A673 (cell line): ENCODE measurements around the gene TBCA. TPM values are rescaled to one million over a fixed set of nuclear protein-coding genes. Genes with fewer than 3 reads are reported as not detected.
"Not testable (repeated sequence)": the region's sequence is repeated elsewhere in the genome, so short reads cannot be mapped to it uniquely, and the experiment has no call there.

ENCODE experiments used
- BruUV-seq: library from RNA; stranded (reverse); fragments of 400-500 nt; replicated peaks from 2 replicates; lab custom pipeline; 2021; lab: Mats Ljungman, UMichigan
- CTCF ChIA-PET: fragments of 300-600 bp; sonication (Branson Sonifier 250); formaldehyde crosslinking; loops from one replicate; lab custom pipeline; 2022; ENCODE audit warnings: antibody characterized with exemption; lab: Charles Lee
- POLR2A ChIA-PET: fragments of 300-600 bp; sonication (Branson Sonifier 250); formaldehyde crosslinking; loops from one replicate; lab custom pipeline; 2022; ENCODE audit warnings: antibody characterized with exemption; ENCODE audit not compliant: low non-redundant PET; lab: Charles Lee
- DNase-seq: peaks from one replicate; pipeline ENCODE4 v3.0.0-alpha.2; 2015; ENCODE audit warnings: low spot score
- H3K27ac ChIP-seq: fragments of 200-600 bp; sonication (generic); 2 replicates; pipeline ENCODE4 v1.5.1; 2016; ENCODE audit warnings: mixed run types, low read depth, mild to moderate bottlenecking, mixed read lengths, antibody characterized with exemption, low read length; ENCODE audit not compliant: poor library complexity, severe bottlenecking
- H3K27me3 ChIP-seq: fragments of 200-600 bp; sonication (generic); replicated peaks from 2 replicates; pipeline ENCODE4 v1.6.1; 2017; ENCODE audit warnings: mixed run types, low read depth, mild to moderate bottlenecking, mixed read lengths, antibody characterized with exemption, low read length; ENCODE audit not compliant: insufficient read depth, poor library complexity
- H3K36me3 ChIP-seq: fragments of 200-600 bp; sonication (generic); 2 replicates; pipeline ENCODE4 v1.6.1; 2016; ENCODE audit warnings: mixed run types, mild to moderate bottlenecking, mixed read lengths, antibody characterized with exemption, low read length; ENCODE audit not compliant: insufficient read depth, poor library complexity, severe bottlenecking
- H3K4me1 ChIP-seq: fragments of 200-600 bp; sonication (generic); 2 replicates; pipeline ENCODE4 v1.6.1; 2017; ENCODE audit warnings: mixed run types, mild to moderate bottlenecking, mixed read lengths, antibody characterized with exemption, low read length; ENCODE audit not compliant: insufficient read depth, poor library complexity, severe bottlenecking
- H3K4me3 ChIP-seq: fragments of 200-600 bp; sonication (generic); 2 replicates; pipeline ENCODE4 v1.5.1; 2016; ENCODE audit warnings: low read depth, mixed run types, mild to moderate bottlenecking, mixed read lengths, low read length; ENCODE audit not compliant: poor library complexity, severe bottlenecking
- H3K9me3 ChIP-seq: fragments of 200-600 bp; sonication (generic); 2 replicates; pipeline ENCODE4 v1.6.1; 2016; ENCODE audit warnings: mixed run types, low read depth, mild to moderate bottlenecking, mixed read lengths, antibody characterized with exemption, low read length; ENCODE audit not compliant: poor library complexity, severe bottlenecking
- CTCF ChIP-seq: fragments of 300-800, 200-600 bp; sonication (generic); conservative IDR thresholded peaks from 2 replicates; pipeline ENCODE4 v1.5.1; 2017; ENCODE audit warnings: low read depth, mild to moderate bottlenecking, antibody characterized with exemption, low read length, moderate library complexity, mixed read lengths
- EZH2 ChIP-seq: fragments of 200-600 bp; sonication (generic); IDR thresholded peaks from 2 replicates; pipeline ENCODE4 v1.6.1; 2017; ENCODE audit warnings: borderline replicate concordance, low read depth, mild to moderate bottlenecking, mixed read lengths, antibody characterized with exemption, low read length; ENCODE audit not compliant: poor library complexity, severe bottlenecking
- intact Hi-C: fragments of 100-400 bp; cut with micrococcal nuclease; formaldehyde crosslinking; loops from one replicate; pipeline ENCODE4 v1.10.0; 2022; ENCODE audit not compliant: unreplicated experiment
- total RNA-seq: library from RNA; stranded (reverse); gene quantifications from 2 replicates; pipeline ENCODE4 v1.2.3, GENCODE V29; 2021

The TBCA gene
- total RNA-seq, 1 experiment from 2014 or later = 297 TPM

- peak; percentile 22 for DNase-seq
- BruUV-seq = no TSS peak
- H3K9me3 ChIP-seq = no peaks in the 10 kb centered on the region
- H3K4me1 ChIP-seq = peaks cover 7% of the 10 kb centered on the region
- CTCF ChIA-PET = interaction anchor here (0.6 kb wide), 1 partner anchor 225 kb away, joined by 3 read pairs; no protein-coding TSS in a partner anchor
- H3K4me3 ChIP-seq = no peak overlapping the region
- TF ChIP-seq CTCF (no peak), EZH2 (no peak)
- no peaks in the 10 kb centered on the region for H3K36me3 ChIP-seq
- intact Hi-C loops = no loop called here
- POLR2A ChIA-PET = interaction anchor here (0.6 kb wide), 2 partner anchors 58 to 235 kb away, joined by 4 to 19 read pairs; no protein-coding TSS in a partner anchor
- H3K27ac ChIP-seq = no peak overlapping the region
- no peaks in the 10 kb centered on the region for H3K27me3 ChIP-seq
Measured at GRCh38 chr5:77751328-77752023, 24.7 kb downstream of the TBCA start.

DNA sequence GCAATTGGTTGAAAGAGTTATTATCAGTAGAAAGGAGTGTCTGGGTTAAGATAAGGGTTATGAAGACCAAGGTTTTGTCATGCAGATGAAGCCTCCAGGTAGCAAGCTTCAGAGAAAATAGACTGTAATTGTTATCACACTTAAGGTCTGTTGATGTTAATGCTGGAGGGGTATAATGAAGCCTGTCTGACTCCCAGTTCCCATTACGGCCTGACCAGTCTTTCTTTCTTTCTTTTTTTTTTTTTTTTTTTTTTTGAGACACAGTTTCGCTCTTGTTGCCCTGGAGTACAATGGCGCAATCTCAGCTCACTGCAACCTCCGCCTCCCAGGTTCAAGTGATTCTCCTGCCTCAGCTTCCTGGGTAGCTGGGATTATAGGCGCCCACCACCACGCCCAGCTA is 25.2 kb downstream of the TBCA start:
- POLR2A ChIA-PET = interaction anchor here (0.6 kb wide), 2 partner anchors 58 to 235 kb away, joined by 4 to 19 read pairs; no protein-coding TSS in a partner anchor
- H3K4me3 ChIP-seq, H3K4me1 ChIP-seq, H3K27me3 ChIP-seq, DNase-seq, H3K36me3 ChIP-seq, BruUV-seq, intact Hi-C loops, H3K27ac ChIP-seq, H3K9me3 ChIP-seq: not testable (repeated sequence)
- CTCF ChIA-PET = interaction anchor here (0.6 kb wide), 1 partner anchor 224 kb away, joined by 3 read pairs; no protein-coding TSS in a partner anchor

GRCh38 chr5:77748160-77748559 is 28.0 kb downstream of the TBCA start:
- ChIA-PET CTCF (no interaction called here), POLR2A (no interaction called here)
- no peaks in the 10 kb centered on the region for H3K27me3 ChIP-seq
- H3K4me1 ChIP-seq = peaks cover 7% of the 10 kb centered on the region
- no peak for TF ChIP-seq CTCF
- no peak for TF ChIP-seq EZH2
- H3K27ac ChIP-seq = no peak overlapping the region
- no peaks in the 10 kb centered on the region for H3K9me3 ChIP-seq
- BruUV-seq = no TSS peak
- no peaks in the 10 kb centered on the region for H3K36me3 ChIP-seq
- intact Hi-C loops = no loop called here
- no peak for DNase-seq
- no peak overlapping the region for H3K4me3 ChIP-seq
